A204.1 (cell line): ENCODE results near the gene NFATC2.

ENCODE experiments used
- FAIRE-seq: peaks from 2 replicates; lab custom pipeline; 2012; peaks lifted over from hg19 to GRCh38; lab: Jason Lieb, UNC

NFATC2 gene

GRCh38 chr20:51388756-51389542 lies 153.6 kb downstream of the NFATC2 start:
- no peak for FAIRE-seq

- FAIRE-seq: no peak
Measured at GRCh38 chr20:51388227-51388626, 154.3 kb downstream of the NFATC2 start.

GRCh38 chr20:51387125-51387875 lies 155.2 kb downstream of the NFATC2 start:
- no peak for FAIRE-seq

GRCh38 chr20:51386586-51386985 lies 155.9 kb downstream of the NFATC2 start:
- FAIRE-seq: no peak

GRCh38 chr20:51385646-51386530 lies 156.6 kb downstream of the NFATC2 start:
- FAIRE-seq: no peak

- no peak for FAIRE-seq
Measured at GRCh38 chr20:51384875-51385274, 157.6 kb downstream of the NFATC2 start.

- FAIRE-seq: no peak
Measured at GRCh38 chr20:51383891-51384510, 158.5 kb downstream of the NFATC2 start.

- FAIRE-seq: no peak
Measured at GRCh38 chr20:51382986-51383821, 159.3 kb downstream of the NFATC2 start.

- FAIRE-seq: no peak
Measured at GRCh38 chr20:51382111-51382985, 160.2 kb downstream of the NFATC2 start.

- no peak for FAIRE-seq
Measured at GRCh38 chr20:51381557-51381956, 161.0 kb downstream of the NFATC2 start.

GRCh38 chr20:51380401-51381385 lies 161.8 kb downstream of the NFATC2 start:
- FAIRE-seq: no peak

GRCh38 chr20:51379601-51380341 lies 162.7 kb downstream of the NFATC2 start:
- no peak for FAIRE-seq

GRCh38 chr20:51378171-51378928 lies 164.2 kb downstream of the NFATC2 start:
- no peak for FAIRE-seq

GRCh38 chr20:51377132-51377531 lies 165.4 kb downstream of the NFATC2 start:
- FAIRE-seq: no peak

GRCh38 chr20:51376111-51376510 lies 166.4 kb downstream of the NFATC2 start:
- no peak for FAIRE-seq

- no peak for FAIRE-seq
Measured at GRCh38 chr20:51375561-51375960, 167.0 kb downstream of the NFATC2 start.

GRCh38 chr20:51374961-51375360 lies 167.6 kb downstream of the NFATC2 start:
- FAIRE-seq: no peak

GRCh38 chr20:51374456-51374830 lies 168.1 kb downstream of the NFATC2 start:
- no peak for FAIRE-seq
